H9 (cell line): ENCODE measurements around the gene MTCL1. TPM values are rescaled to one million over a fixed set of nuclear protein-coding genes. Genes with fewer than 3 reads are reported as not detected.

Experiments
- DNase-seq: peaks from one replicate; pipeline ENCODE4 v3.0.0-alpha.2; 2017
- H2AFZ ChIP-seq: one replicate; pipeline ENCODE4 v1.6.1; 2013; ENCODE audit warnings: mild to moderate bottlenecking, low read length, control low read depth, moderate library complexity
- H2AK5ac ChIP-seq: 2 replicates; pipeline ENCODE4 v1.6.1; 2013; ENCODE audit warnings: low read length, control low read depth, mixed read lengths; ENCODE audit not compliant: insufficient read length
- H2BK120ac ChIP-seq: one replicate; pipeline ENCODE4 v1.6.1; 2013; ENCODE audit warnings: low read depth, mild to moderate bottlenecking, low read length, control low read depth, inconsistent platforms; ENCODE audit not compliant: poor library complexity, severe bottlenecking
- H2BK12ac ChIP-seq: 2 replicates; pipeline ENCODE4 v1.6.1; 2013; ENCODE audit warnings: low read length, control low read depth, mixed read lengths, low read depth; ENCODE audit not compliant: insufficient read length
- H2BK15ac ChIP-seq: 2 replicates; pipeline ENCODE4 v1.6.1; 2013; ENCODE audit warnings: low read depth, low read length, control low read depth
- H2BK20ac ChIP-seq: one replicate; pipeline ENCODE4 v1.6.1; 2013; ENCODE audit warnings: low read depth, mild to moderate bottlenecking, low read length, control low read depth, inconsistent platforms; ENCODE audit not compliant: poor library complexity, severe bottlenecking
- H2BK5ac ChIP-seq: 2 replicates; pipeline ENCODE4 v1.6.1; 2013; ENCODE audit warnings: low read length, control low read depth, mixed read lengths; ENCODE audit not compliant: insufficient read length
- H3K14ac ChIP-seq: 2 replicates; pipeline ENCODE4 v1.6.1; 2013; ENCODE audit warnings: low read length, control low read depth; ENCODE audit not compliant: insufficient read depth
- H3K18ac ChIP-seq: 2 replicates; pipeline ENCODE4 v1.6.1; 2013; ENCODE audit warnings: low read depth, mild to moderate bottlenecking, mixed read lengths, low read length, control low read depth; ENCODE audit not compliant: insufficient read length
- H3K23ac ChIP-seq: 2 replicates; pipeline ENCODE4 v1.6.1; 2013; ENCODE audit warnings: low read length, control low read depth, mixed read lengths, low read depth; ENCODE audit not compliant: insufficient read length
- H3K23me2 ChIP-seq: 2 replicates; pipeline ENCODE4 v1.6.1; 2013; ENCODE audit warnings: low read depth, mild to moderate bottlenecking, mixed read lengths, low read length, control low read depth; ENCODE audit not compliant: insufficient read length, poor library complexity, severe bottlenecking
- H3K27ac ChIP-seq: 2 replicates; pipeline ENCODE4 v1.5.1; 2013; ENCODE audit warnings: low read length, control low read depth, mixed read lengths, low read depth; ENCODE audit not compliant: insufficient read length
- H3K27me3 ChIP-seq: 2 replicates; pipeline ENCODE4 v1.6.1; 2013; ENCODE audit warnings: low read length, control low read depth, inconsistent platforms; ENCODE audit not compliant: insufficient read depth
- H3K4ac ChIP-seq: 2 replicates; pipeline ENCODE4 v1.6.1; 2013; ENCODE audit warnings: low read depth, mild to moderate bottlenecking, control low read depth, inconsistent platforms, low read length, moderate library complexity
- H3K4me1 ChIP-seq: 2 replicates; pipeline ENCODE4 v1.6.1; 2013; ENCODE audit warnings: low read length, control low read depth, inconsistent platforms; ENCODE audit not compliant: insufficient read depth
- H3K4me2 ChIP-seq: 2 replicates; pipeline ENCODE4 v1.6.1; 2013; ENCODE audit warnings: low read length, control low read depth, mixed read lengths; ENCODE audit not compliant: insufficient read length, insufficient read depth
- H3K56ac ChIP-seq: 2 replicates; pipeline ENCODE4 v1.6.1; 2013; ENCODE audit warnings: low read depth, mild to moderate bottlenecking, mixed read lengths, low read length, control low read depth; ENCODE audit not compliant: insufficient read length
- H3K79me1 ChIP-seq: 2 replicates; pipeline ENCODE4 v1.6.1; 2013; ENCODE audit warnings: low read depth, mild to moderate bottlenecking, moderate library complexity, low read length, control low read depth, inconsistent platforms; ENCODE audit not compliant: insufficient read depth, poor library complexity, severe bottlenecking
- H3K79me2 ChIP-seq: 2 replicates; pipeline ENCODE4 v1.6.1; 2013; ENCODE audit warnings: low read length, control low read depth, inconsistent platforms; ENCODE audit not compliant: insufficient read depth
- H3K9ac ChIP-seq: 2 replicates; pipeline ENCODE4 v1.6.1; 2013; ENCODE audit warnings: low read length, control low read depth, mixed read lengths; ENCODE audit not compliant: insufficient read length; ENCODE audit errors: extremely low read depth
- H3K9me3 ChIP-seq: one replicate; pipeline ENCODE4 v1.6.1; 2013; ENCODE audit warnings: low read depth, low read length, inconsistent platforms; ENCODE audit not compliant: control insufficient read depth
- H3T11ph ChIP-seq: one replicate; pipeline ENCODE4 v1.6.1; 2013; ENCODE audit warnings: mild to moderate bottlenecking, low read length, control low read depth, inconsistent platforms
- H4K20me1 ChIP-seq: one replicate; pipeline ENCODE4 v1.6.1; 2013; ENCODE audit not compliant: control insufficient read depth, insufficient read length, insufficient read depth
- H4K5ac ChIP-seq: 2 replicates; pipeline ENCODE4 v1.6.1; 2013; ENCODE audit warnings: low read depth, mild to moderate bottlenecking, mixed read lengths, low read length, control low read depth; ENCODE audit not compliant: insufficient read length
- H4K8ac ChIP-seq: replicated peaks from 2 replicates; pipeline ENCODE4 v1.6.1; 2013; ENCODE audit warnings: low read length, control low read depth, mixed read lengths, low read depth; ENCODE audit not compliant: insufficient read length
- H4K91ac ChIP-seq: 2 replicates; pipeline ENCODE4 v1.6.1; 2013; ENCODE audit warnings: low read depth, mild to moderate bottlenecking, moderate library complexity, mixed read lengths, low read length, control low read depth; ENCODE audit not compliant: insufficient read length
- H3K27ac Mint-ChIP-seq, 3 experiments: 2 replicates in 2 of 3; 3 replicates in 1 of 3; pipeline ENCODE4 v1.8.0; 2020 to 2021; ENCODE audit warnings: mixed read lengths in 3 of 3, mild to moderate bottlenecking in 1 of 3, moderate library complexity in 1 of 3
- H3K27me3 Mint-ChIP-seq: 2 replicates; pipeline ENCODE4 v1.8.0; 2021; ENCODE audit warnings: low read depth, mild to moderate bottlenecking, moderate library complexity, mixed read lengths
- H3K36me3 Mint-ChIP-seq, 3 experiments: 2 replicates in 2 of 3; 3 replicates in 1 of 3; pipeline ENCODE4 v1.8.0; 2020 to 2021; ENCODE audit warnings: low read depth in 3 of 3, mixed read lengths in 3 of 3; ENCODE audit not compliant: insufficient read depth in 1 of 3
- H3K4me1 Mint-ChIP-seq, 2 experiments: 2 replicates each; pipeline ENCODE4 v1.8.0; 2020; ENCODE audit warnings: mixed read lengths in 2 of 2
- H3K4me3 Mint-ChIP-seq, 2 experiments: 2 replicates in 1 of 2; 3 replicates in 1 of 2; pipeline ENCODE4 v1.8.0; 2020 to 2021; ENCODE audit warnings: mild to moderate bottlenecking in 2 of 2, mixed read lengths in 2 of 2, moderate library complexity in 1 of 2
- H3K9me3 Mint-ChIP-seq, 2 experiments: 2 replicates in 1 of 2; 3 replicates in 1 of 2; pipeline ENCODE4 v1.8.0; 2020; ENCODE audit warnings: mild to moderate bottlenecking in 2 of 2, mixed read lengths in 2 of 2, moderate library complexity in 1 of 2
- WGBS: extraction: QIAGEN DNeasy Blood & Tissue Kit; methylation state at CpG from one replicate; pipeline ENCODE4 v1.1.7; 2013; ENCODE audit warnings: missing lambda C conversion rate, low lambda C conversion rate, mixed read lengths; ENCODE audit not compliant: insufficient read length; ENCODE audit errors: extremely low coverage; 5-methylcytosine and 5-hydroxymethylcytosine counted together
- total RNA-seq: library from RNA; stranded (reverse); gene quantifications from 2 replicates; pipeline ENCODE4 v1.2.1, GENCODE V29; 2021
- TF ChIP-seq, protein P1 (sequence below): fragments of 200-600 bp; sonication (generic); conservative IDR thresholded peaks from 3 replicates; pipeline ENCODE4 v1.8.0; 2021; ENCODE audit warnings: antibody characterized with exemption, mild to moderate bottlenecking

Gene MTCL1
- total RNA-seq, 1 experiment from 2014 or later = 50.7 TPM

DNA sequence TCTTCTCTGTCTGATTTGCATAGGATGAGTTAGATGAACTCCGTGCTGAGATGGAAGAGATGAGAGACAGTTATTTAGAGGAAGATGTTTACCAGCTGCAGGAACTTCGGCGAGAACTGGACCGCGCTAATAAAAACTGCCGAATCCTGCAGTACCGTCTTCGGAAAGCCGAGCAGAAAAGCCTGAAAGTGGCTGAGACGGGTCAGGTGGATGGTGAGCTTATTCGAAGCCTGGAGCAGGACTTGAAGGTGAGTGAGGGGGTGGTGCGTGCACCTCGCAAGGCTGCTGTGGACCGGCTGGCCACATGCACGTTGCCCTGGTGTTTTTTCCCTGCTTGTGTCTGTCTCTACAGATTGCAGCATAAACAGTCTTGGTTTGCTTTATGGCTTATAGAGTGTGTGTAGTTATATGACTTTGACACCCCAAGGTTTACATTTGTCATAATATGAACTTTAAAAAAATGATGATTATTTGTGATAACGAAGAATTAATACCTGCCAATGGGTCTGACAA, 13.1 kb downstream of the MTCL1 start:
- Histone ChIP-seq H3K4me1 (peaks cover 5% of the 10 kb centered on the region), H2BK5ac (no peak overlapping the region), H3K27ac (no peak overlapping the region), H3K18ac (no peak overlapping the region), H3K4me2 (no peak overlapping the region), H4K5ac (no peak overlapping the region), H3K27me3 (no peaks in the 10 kb centered on the region), H2BK120ac (no peak overlapping the region), H2BK12ac (no peak overlapping the region), H3K9me3 (no peaks in the 10 kb centered on the region), H2AFZ (no peak overlapping the region), H4K8ac (no peak overlapping the region), H3K23ac (no peak overlapping the region), H3K4ac (no peak overlapping the region), H2BK15ac (no peak overlapping the region), H3K79me2 (peaks cover 1% of the 10 kb centered on the region; the same call in 1 of the 2 replicates), H2BK20ac (no peak overlapping the region), H2AK5ac (no peak overlapping the region), H4K91ac (no peak overlapping the region), H3K79me1 (peaks cover 3% of the 10 kb centered on the region), H3K56ac (no peak overlapping the region), H4K20me1 (no peaks in the 10 kb centered on the region), H3T11ph (no peak overlapping the region), H3K9ac (no peak overlapping the region), H3K14ac (no peak overlapping the region), H3K23me2 (no peaks in the 10 kb centered on the region)
- no peak for DNase-seq
- Mint-ChIP-seq H3K4me1 (peaks cover 77 to 88% of the 10 kb centered on the region in 2 experiments), H3K4me3 (no peak overlapping the region), H3K27me3 (no peaks in the 10 kb centered on the region), H3K36me3 (peaks cover 22 to 67% (median 47%) of the 10 kb centered on the region in 3 experiments; a peak in 6 of 7 replicates), H3K27ac (peak overlapping the region in 2 of 3 experiments; percentile 7 to 66; a peak in 3 of 7 replicates), H3K9me3 (peaks cover 0 to 2% of the 10 kb centered on the region in 2 experiments; a peak in 1 of 5 replicates)
- no CpG with 5 or more reads among the region's 16 CpGs for WGBS
- TF ChIP-seq, protein P1, sequence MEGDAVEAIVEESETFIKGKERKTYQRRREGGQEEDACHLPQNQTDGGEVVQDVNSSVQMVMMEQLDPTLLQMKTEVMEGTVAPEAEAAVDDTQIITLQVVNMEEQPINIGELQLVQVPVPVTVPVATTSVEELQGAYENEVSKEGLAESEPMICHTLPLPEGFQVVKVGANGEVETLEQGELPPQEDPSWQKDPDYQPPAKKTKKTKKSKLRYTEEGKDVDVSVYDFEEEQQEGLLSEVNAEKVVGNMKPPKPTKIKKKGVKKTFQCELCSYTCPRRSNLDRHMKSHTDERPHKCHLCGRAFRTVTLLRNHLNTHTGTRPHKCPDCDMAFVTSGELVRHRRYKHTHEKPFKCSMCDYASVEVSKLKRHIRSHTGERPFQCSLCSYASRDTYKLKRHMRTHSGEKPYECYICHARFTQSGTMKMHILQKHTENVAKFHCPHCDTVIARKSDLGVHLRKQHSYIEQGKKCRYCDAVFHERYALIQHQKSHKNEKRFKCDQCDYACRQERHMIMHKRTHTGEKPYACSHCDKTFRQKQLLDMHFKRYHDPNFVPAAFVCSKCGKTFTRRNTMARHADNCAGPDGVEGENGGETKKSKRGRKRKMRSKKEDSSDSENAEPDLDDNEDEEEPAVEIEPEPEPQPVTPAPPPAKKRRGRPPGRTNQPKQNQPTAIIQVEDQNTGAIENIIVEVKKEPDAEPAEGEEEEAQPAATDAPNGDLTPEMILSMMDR = no peak
